Fibroblast of skin of scalp (primary cell): ENCODE results near the gene GOLGA6L7.
"Not testable (repeated sequence)": the region's sequence is repeated elsewhere in the genome, so short reads cannot be mapped to it uniquely, and the experiment has no call there.

Experiments
- DNase-seq: peaks from one replicate; pipeline ENCODE4 v3.0.0-alpha.2; 2013

Gene GOLGA6L7

GRCh38 chr15:28884151-28884940 is 35.9 kb upstream of the GOLGA6L7 start:
- no peak for DNase-seq

- DNase-seq: no peak
Observed at GRCh38 chr15:28881600-28881999, 33.2 kb upstream of the GOLGA6L7 start.

GRCh38 chr15:28881170-28881569 is 32.7 kb upstream of the GOLGA6L7 start:
- peak; percentile 21 for DNase-seq

GRCh38 chr15:28880680-28881079 is 32.2 kb upstream of the GOLGA6L7 start:
- no peak for DNase-seq

- no peak for DNase-seq
Observed at GRCh38 chr15:28879551-28879950, 31.1 kb upstream of the GOLGA6L7 start.

DNA sequence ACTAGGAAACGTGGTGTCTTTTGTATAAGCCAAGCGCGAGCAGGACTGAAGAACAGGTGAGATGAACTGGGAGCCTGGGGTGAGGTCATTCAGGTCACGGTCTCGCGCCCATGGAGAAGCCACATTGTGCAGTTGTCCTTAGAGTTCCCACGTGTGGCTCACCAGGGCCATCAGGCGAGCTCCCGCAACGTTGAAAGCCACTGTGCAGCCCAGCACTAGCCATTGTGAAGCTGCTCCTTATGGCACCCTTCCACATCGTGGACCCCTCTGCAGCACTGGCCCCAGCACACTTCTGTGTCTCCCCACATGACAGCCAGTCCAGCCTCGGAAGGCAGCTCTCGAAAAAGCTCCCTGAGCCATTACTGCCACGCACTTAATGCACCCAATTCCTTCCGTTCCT is 29.8 kb upstream of the GOLGA6L7 start:
- DNase-seq: no peak

DNA sequence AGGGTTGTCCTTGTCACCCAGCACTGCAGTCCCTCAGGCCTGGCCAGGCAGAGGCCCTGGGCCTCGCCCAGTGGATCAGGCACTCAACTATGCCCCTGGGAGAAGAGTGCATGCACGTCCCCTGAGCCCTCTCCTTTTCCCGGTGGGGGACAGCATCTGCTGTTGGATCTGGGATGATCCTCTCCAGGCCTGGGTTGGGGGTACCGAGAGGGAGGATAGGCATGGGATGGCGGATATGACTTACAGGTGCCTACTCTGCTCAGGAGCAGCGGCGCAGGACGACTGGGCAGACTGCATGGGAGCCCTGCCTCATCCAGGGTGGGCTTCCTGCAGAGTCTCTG is 28.4 kb upstream of the GOLGA6L7 start:
- no peak for DNase-seq

GRCh38 chr15:28876131-28876844 is 27.8 kb upstream of the GOLGA6L7 start:
- DNase-seq: no peak

- DNase-seq: no peak
Observed at GRCh38 chr15:28875461-28876000, 27.1 kb upstream of the GOLGA6L7 start.

- DNase-seq: no peak
Observed at GRCh38 chr15:28873585-28874190, 25.2 kb upstream of the GOLGA6L7 start.

- no peak for DNase-seq
Observed at GRCh38 chr15:28873006-28873405, 24.6 kb upstream of the GOLGA6L7 start.

- DNase-seq: no peak
Observed at GRCh38 chr15:28871168-28871567, 22.7 kb upstream of the GOLGA6L7 start.

DNA sequence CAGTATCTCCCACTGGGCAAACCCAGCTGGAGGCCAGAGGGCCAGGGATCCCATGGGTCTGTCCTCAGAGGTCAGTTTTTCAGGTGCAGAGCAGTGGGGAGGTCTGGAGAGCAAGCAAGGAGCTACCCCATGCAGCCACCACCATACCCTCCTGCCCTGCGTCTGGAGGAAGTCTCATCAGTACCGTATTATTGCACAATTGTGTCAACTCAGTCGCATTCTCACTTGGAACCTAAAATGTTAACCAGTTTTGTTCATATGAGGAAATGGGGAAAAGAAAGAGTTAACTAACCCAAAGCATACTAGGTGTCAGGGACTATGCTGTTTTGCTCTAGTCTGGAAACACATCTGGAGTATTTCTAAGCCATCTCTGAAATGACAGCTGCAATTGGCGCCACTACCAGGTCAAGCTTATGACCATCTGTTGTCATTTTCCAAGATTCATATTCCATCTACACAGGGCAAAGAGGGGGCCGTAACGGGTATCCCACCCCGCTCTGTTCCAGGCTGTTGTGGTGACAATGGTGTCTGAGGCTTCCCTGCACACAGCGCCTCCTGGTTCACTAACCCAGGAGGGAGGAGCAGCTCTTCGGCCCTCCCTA is 20.4 kb upstream of the GOLGA6L7 start:
- no peak for DNase-seq

DNA sequence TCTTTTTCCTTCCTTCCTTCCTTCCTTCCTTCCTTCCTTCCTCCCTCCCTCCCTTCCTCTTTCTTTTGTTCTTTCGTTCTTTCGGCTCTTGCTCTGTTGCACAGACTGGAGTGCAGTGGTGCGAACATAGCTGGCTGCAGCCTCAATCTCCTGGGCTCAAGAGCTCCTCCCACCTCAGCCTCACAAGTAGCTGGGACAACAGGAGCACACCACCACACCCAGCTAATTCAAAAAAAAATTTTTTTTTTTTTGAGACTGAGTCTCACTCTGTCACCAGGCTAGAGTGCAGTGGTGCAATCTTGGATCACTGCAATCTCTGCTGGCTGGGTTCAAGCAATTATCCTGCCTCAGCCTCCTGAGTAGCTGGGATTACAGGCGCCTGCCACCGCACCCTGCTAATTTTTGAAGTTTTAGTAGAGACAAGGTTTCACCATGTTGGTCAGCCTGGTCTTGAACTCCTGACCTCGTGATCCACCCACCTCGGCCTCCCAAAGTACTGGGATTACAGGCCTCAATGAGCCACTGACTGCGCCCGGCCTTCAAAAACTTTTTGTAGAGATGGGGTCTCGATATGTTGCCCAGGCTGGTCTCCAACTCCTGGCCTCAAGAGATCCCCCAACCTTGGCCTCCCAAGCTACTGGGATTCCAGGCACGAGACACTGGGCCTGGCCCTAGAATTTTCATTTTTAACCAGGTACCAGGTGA is 13.3 kb upstream of the GOLGA6L7 start:
- not testable (repeated sequence) for DNase-seq

- DNase-seq: no peak
Observed at GRCh38 chr15:28861031-28861534, 12.6 kb upstream of the GOLGA6L7 start.

- DNase-seq: not testable (repeated sequence)
Observed at GRCh38 chr15:28854578-28854977, 6.1 kb upstream of the GOLGA6L7 start.

GRCh38 chr15:28853654-28854053 is 5.2 kb upstream of the GOLGA6L7 start:
- not testable (repeated sequence) for DNase-seq

DNA sequence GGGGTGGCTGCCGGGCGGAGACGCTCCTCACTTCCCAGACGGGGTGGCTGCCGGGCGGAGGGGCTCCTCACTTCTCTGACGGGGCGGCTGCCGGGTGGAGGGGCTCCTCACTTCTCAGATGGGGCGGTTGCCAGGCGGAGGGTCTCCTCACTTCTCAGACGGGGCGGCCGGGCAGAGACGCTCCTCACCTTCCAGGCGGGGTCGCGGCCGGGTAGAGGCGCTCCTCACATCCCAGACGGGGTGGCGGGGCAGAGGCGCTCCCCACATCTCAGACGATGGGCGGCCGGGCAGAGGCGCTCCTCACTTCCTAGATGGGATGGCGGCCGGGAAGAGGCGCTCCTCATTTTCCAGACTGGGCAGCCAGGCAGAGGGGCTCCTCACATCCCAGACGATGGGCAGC is 1.3 kb upstream of the GOLGA6L7 start:
- DNase-seq: not testable (repeated sequence)

- DNase-seq: not testable (repeated sequence)
Observed at GRCh38 chr15:28849271-28849670, 827 bp upstream of the GOLGA6L7 start.

DNA sequence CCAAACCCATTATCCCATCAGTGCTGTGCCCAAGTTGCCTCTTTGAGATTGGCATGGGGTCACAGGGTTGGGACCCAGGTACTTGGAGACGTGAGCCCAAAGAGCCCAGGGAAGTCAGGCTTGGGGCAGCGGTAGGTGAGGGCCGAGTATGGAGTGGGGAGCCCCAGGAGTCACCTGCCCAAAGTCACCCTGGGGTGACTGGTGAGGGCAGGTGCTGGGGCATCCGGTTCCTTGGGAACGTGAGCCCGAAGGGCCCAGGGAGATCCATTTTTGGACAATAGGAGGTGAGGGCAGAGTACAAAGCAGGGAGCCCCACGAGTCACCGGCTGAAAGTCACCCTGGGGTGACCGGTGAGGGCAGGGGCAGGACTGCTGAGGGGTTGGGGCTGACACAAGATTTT is 485 bp downstream of the GOLGA6L7 start:
- DNase-seq: not testable (repeated sequence)

GRCh38 chr15:28847247-28847646 is 1.2 kb downstream of the GOLGA6L7 start:
- DNase-seq: not testable (repeated sequence)

GRCh38 chr15:28844147-28844546 is 4.3 kb downstream of the GOLGA6L7 start:
- DNase-seq: not testable (repeated sequence)
